Measurements from ENCODE around the gene CCDC177. TPM values are rescaled to one million over a fixed set of nuclear protein-coding genes. Genes with fewer than 3 reads are reported as not detected.

The CCDC177 gene
- total and polyA plus RNA-seq, 9 of the 15 experiments (the other 6 are each of a cell fraction or from before 2014, with no cell fraction given) = not detected

DNA sequence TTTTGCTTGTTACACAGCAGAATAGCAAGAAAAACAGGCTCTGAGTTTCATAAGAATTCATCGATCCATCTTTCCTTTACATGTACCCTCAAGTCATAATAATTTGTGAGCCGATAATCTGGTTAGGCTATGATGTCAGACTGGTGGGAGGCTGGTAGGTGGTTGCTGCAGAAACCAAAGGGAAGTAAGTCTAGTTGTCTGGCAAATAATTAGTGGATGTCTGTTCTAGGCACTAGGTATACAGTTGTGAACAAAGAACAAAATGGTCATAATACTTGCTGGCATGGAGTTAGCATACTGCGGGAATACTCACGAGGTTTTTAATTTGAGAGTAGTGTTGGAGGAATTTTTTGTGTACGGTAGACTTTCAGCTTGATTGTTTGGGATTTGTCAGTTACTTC lies 45.5 kb upstream of the CCDC177 start (continued):
- TF ChIP-seq, protein P1, sequence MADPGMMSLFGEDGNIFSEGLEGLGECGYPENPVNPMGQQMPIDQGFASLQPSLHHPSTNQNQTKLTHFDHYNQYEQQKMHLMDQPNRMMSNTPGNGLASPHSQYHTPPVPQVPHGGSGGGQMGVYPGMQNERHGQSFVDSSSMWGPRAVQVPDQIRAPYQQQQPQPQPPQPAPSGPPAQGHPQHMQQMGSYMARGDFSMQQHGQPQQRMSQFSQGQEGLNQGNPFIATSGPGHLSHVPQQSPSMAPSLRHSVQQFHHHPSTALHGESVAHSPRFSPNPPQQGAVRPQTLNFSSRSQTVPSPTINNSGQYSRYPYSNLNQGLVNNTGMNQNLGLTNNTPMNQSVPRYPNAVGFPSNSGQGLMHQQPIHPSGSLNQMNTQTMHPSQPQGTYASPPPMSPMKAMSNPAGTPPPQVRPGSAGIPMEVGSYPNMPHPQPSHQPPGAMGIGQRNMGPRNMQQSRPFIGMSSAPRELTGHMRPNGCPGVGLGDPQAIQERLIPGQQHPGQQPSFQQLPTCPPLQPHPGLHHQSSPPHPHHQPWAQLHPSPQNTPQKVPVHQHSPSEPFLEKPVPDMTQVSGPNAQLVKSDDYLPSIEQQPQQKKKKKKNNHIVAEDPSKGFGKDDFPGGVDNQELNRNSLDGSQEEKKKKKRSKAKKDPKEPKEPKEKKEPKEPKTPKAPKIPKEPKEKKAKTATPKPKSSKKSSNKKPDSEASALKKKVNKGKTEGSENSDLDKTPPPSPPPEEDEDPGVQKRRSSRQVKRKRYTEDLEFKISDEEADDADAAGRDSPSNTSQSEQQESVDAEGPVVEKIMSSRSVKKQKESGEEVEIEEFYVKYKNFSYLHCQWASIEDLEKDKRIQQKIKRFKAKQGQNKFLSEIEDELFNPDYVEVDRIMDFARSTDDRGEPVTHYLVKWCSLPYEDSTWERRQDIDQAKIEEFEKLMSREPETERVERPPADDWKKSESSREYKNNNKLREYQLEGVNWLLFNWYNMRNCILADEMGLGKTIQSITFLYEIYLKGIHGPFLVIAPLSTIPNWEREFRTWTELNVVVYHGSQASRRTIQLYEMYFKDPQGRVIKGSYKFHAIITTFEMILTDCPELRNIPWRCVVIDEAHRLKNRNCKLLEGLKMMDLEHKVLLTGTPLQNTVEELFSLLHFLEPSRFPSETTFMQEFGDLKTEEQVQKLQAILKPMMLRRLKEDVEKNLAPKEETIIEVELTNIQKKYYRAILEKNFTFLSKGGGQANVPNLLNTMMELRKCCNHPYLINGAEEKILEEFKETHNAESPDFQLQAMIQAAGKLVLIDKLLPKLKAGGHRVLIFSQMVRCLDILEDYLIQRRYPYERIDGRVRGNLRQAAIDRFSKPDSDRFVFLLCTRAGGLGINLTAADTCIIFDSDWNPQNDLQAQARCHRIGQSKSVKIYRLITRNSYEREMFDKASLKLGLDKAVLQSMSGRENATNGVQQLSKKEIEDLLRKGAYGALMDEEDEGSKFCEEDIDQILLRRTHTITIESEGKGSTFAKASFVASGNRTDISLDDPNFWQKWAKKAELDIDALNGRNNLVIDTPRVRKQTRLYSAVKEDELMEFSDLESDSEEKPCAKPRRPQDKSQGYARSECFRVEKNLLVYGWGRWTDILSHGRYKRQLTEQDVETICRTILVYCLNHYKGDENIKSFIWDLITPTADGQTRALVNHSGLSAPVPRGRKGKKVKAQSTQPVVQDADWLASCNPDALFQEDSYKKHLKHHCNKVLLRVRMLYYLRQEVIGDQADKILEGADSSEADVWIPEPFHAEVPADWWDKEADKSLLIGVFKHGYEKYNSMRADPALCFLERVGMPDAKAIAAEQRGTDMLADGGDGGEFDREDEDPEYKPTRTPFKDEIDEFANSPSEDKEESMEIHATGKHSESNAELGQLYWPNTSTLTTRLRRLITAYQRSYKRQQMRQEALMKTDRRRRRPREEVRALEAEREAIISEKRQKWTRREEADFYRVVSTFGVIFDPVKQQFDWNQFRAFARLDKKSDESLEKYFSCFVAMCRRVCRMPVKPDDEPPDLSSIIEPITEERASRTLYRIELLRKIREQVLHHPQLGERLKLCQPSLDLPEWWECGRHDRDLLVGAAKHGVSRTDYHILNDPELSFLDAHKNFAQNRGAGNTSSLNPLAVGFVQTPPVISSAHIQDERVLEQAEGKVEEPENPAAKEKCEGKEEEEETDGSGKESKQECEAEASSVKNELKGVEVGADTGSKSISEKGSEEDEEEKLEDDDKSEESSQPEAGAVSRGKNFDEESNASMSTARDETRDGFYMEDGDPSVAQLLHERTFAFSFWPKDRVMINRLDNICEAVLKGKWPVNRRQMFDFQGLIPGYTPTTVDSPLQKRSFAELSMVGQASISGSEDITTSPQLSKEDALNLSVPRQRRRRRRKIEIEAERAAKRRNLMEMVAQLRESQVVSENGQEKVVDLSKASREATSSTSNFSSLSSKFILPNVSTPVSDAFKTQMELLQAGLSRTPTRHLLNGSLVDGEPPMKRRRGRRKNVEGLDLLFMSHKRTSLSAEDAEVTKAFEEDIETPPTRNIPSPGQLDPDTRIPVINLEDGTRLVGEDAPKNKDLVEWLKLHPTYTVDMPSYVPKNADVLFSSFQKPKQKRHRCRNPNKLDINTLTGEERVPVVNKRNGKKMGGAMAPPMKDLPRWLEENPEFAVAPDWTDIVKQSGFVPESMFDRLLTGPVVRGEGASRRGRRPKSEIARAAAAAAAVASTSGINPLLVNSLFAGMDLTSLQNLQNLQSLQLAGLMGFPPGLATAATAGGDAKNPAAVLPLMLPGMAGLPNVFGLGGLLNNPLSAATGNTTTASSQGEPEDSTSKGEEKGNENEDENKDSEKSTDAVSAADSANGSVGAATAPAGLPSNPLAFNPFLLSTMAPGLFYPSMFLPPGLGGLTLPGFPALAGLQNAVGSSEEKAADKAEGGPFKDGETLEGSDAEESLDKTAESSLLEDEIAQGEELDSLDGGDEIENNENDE (IDR thresholded peaks at IDR 0.05; ENCODE audit: low read depth, low read length) = no peak
- TF ChIP-seq SIX5 (IDR thresholded peaks at IDR 0.05; ENCODE audit: borderline replicate concordance in 1 of 2, insufficient read depth in 1 of 2, low read depth in 1 of 2, low read length in 2 of 2) = no peak
- TF ChIP-seq MAFG (tag; conservative IDR thresholded peaks at IDR 0.05) = no peak
- TF ChIP-seq NCOA2 (IDR thresholded peaks at IDR 0.05; ENCODE audit: partially characterized antibody in 2 of 2) = no peak
